SK-N-SH treated with all-trans-retinoic acid at 6 μM for 48 hours (cell line): ENCODE data around the gene MINDY4.

Experiments used
- ATAC-seq: fragments of 200-7000 bp; cut with Tn5 transposase; 3 replicates; pipeline ENCODE4 v1.9.1; 2020; ENCODE audit warnings: mild to moderate bottlenecking, moderate library complexity
- ARNTL ChIP-seq: fragments of 450-650 bp; formaldehyde crosslinking; IDR thresholded peaks from 2 replicates; pipeline ENCODE4 v1.5.0; 2020; ENCODE audit warnings: low read depth, mild to moderate bottlenecking, moderate library complexity, borderline replicate concordance
- CSDC2 ChIP-seq: fragments of 250-450 bp; sonication (Bioruptor Pico); IDR thresholded peaks from 2 replicates; pipeline ENCODE4 v1.5.0; 2020; ENCODE audit warnings: mild to moderate bottlenecking, moderate library complexity
- ESRRG ChIP-seq: fragments of 250-450 bp; sonication (Bioruptor Pico); IDR thresholded peaks from 2 replicates; pipeline ENCODE4 v1.6.1; 2021; ENCODE audit warnings: mild to moderate bottlenecking
- ISL1 ChIP-seq: fragments of 250-450 bp; sonication (Bioruptor Pico); IDR thresholded peaks from 2 replicates; pipeline ENCODE4 v2.1.2; 2022; ENCODE audit warnings: mild to moderate bottlenecking, moderate library complexity
- OSR1 ChIP-seq: fragments of 250-450 bp; sonication (Bioruptor Pico); IDR thresholded peaks from 2 replicates; pipeline ENCODE4 v1.8.0; 2022; ENCODE audit warnings: moderate library complexity, mild to moderate bottlenecking, inconsistent platforms
- RARB ChIP-seq: fragments of 250-450 bp; sonication (Bioruptor Pico); IDR thresholded peaks from 2 replicates; pipeline ENCODE4 v1.8.0; 2021; ENCODE audit warnings: mild to moderate bottlenecking, moderate library complexity
- SNAI2 ChIP-seq: fragments of 250-450 bp; sonication (Bioruptor Pico); IDR thresholded peaks from 2 replicates; pipeline ENCODE4 v1.5.0; 2020; ENCODE audit warnings: mild to moderate bottlenecking, moderate library complexity
- TCF4 ChIP-seq: fragments of 250-450 bp; sonication (Bioruptor Pico); IDR thresholded peaks from 2 replicates; pipeline ENCODE4 v1.8.0; 2021; ENCODE audit warnings: mild to moderate bottlenecking, moderate library complexity, borderline replicate concordance
- TOX ChIP-seq: fragments of 250-450 bp; sonication (Bioruptor Pico); IDR thresholded peaks from 2 replicates; pipeline ENCODE4 v1.8.0; 2021; ENCODE audit warnings: mild to moderate bottlenecking, moderate library complexity, borderline replicate concordance
- ZC3H10 ChIP-seq: fragments of 250-450 bp; sonication (Bioruptor Pico); IDR thresholded peaks from 2 replicates; pipeline ENCODE4 v1.5.1; 2021; ENCODE audit warnings: mild to moderate bottlenecking, moderate library complexity
- ZFP3 ChIP-seq: fragments of 250-450 bp; sonication (Bioruptor Pico); IDR thresholded peaks from 2 replicates; pipeline ENCODE4 v1.5.0; 2020; ENCODE audit warnings: mild to moderate bottlenecking, moderate library complexity
- ZFP30 ChIP-seq: fragments of 450-650 bp; formaldehyde crosslinking; IDR thresholded peaks from 2 replicates; pipeline ENCODE4 v1.5.0; 2022; ENCODE audit warnings: mild to moderate bottlenecking, moderate library complexity
- ZNF565 ChIP-seq: fragments of 450-650 bp; formaldehyde crosslinking; conservative IDR thresholded peaks from 2 replicates; pipeline ENCODE4 v1.5.0; 2020; ENCODE audit warnings: low read depth, mild to moderate bottlenecking, moderate library complexity
- ZNF70 ChIP-seq: fragments of 450-650 bp; formaldehyde crosslinking; IDR thresholded peaks from 2 replicates; pipeline ENCODE4 v1.5.0; 2020; ENCODE audit warnings: mild to moderate bottlenecking, moderate library complexity
- ZNF8 ChIP-seq: fragments of 450-650 bp; formaldehyde crosslinking; IDR thresholded peaks from 2 replicates; pipeline ENCODE4 v1.5.0; 2020; ENCODE audit warnings: mild to moderate bottlenecking, moderate library complexity
- TF ChIP-seq, protein P1 (sequence below): fragments of 250-450 bp; sonication (Bioruptor Pico); IDR thresholded peaks from 2 replicates; pipeline ENCODE4 v1.5.0; 2020; ENCODE audit warnings: mild to moderate bottlenecking, moderate library complexity
- TF ChIP-seq, protein P2 (sequence below): fragments of 250-450 bp; sonication (Bioruptor Pico); IDR thresholded peaks from 2 replicates; pipeline ENCODE4 v1.5.1; 2020; ENCODE audit warnings: low read depth, mild to moderate bottlenecking, moderate library complexity
- TF ChIP-seq, protein P3 (sequence below): fragments of 250-450 bp; sonication (Bioruptor Pico); IDR thresholded peaks from 2 replicates; pipeline ENCODE4 v1.5.1; 2021; ENCODE audit warnings: mild to moderate bottlenecking, moderate library complexity
- TF ChIP-seq, protein P4 (sequence below): fragments of 250-450 bp; sonication (Bioruptor Pico); IDR thresholded peaks from 2 replicates; pipeline ENCODE4 v1.8.0; 2020; ENCODE audit warnings: mild to moderate bottlenecking, moderate library complexity, borderline replicate concordance

Gene MINDY4

DNA sequence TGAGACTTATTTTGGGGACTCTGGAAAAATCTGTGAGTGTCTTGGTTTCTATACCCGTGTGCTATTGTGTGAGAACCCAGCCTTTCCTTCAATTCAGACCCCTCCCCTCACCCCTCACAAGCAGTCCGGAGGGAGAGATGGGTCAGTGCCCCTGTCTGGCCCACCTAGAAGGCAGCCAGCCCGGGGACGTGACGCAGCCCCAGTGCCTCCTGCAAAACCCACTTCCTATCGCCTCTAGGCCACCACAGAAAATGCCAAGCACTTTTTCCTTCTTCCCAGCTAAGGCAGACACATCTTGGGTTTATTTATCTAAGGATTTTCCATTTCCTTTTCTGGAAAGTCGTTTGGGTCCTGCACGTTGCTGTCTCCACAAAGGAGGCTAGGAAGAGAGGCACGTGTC is 128.8 kb downstream of the MINDY4 start:
- TF ChIP-seq TCF4 (CRISPR knock-in tag), result no peak
- TF ChIP-seq, protein P1, sequence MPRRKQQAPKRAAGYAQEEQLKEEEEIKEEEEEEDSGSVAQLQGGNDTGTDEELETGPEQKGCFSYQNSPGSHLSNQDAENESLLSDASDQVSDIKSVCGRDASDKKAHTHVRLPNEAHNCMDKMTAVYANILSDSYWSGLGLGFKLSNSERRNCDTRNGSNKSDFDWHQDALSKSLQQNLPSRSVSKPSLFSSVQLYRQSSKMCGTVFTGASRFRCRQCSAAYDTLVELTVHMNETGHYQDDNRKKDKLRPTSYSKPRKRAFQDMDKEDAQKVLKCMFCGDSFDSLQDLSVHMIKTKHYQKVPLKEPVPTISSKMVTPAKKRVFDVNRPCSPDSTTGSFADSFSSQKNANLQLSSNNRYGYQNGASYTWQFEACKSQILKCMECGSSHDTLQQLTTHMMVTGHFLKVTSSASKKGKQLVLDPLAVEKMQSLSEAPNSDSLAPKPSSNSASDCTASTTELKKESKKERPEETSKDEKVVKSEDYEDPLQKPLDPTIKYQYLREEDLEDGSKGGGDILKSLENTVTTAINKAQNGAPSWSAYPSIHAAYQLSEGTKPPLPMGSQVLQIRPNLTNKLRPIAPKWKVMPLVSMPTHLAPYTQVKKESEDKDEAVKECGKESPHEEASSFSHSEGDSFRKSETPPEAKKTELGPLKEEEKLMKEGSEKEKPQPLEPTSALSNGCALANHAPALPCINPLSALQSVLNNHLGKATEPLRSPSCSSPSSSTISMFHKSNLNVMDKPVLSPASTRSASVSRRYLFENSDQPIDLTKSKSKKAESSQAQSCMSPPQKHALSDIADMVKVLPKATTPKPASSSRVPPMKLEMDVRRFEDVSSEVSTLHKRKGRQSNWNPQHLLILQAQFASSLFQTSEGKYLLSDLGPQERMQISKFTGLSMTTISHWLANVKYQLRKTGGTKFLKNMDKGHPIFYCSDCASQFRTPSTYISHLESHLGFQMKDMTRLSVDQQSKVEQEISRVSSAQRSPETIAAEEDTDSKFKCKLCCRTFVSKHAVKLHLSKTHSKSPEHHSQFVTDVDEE, result no peak
- no peak for ATAC-seq

DNA sequence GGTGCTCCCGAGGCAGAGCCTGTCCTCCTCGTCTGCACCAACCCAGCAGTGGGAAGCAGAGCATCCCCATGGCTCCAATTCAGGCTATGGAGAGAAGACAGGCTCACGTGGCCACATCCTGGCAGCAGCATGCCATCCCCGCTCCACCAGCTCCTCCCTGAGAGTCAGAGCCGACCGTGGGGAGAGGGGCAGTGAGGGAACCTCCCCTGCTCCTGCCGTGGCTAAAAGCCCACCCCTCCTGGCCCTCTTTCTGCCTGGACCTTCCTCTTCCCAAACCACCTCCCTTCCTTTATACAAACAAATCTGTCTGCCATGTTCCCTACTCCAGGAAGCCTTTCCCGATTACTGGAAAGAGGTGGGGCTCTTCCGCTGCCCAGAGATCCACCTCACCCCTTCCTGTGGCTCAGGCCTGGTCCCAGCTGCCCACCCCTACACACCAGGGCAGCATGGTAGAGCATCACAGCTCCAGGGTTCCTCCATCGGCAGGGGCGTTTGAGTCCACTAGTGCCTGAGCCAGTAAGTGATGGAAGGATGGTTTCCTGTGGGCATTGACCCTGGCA is 129.7 kb downstream of the MINDY4 start:
- TF ChIP-seq ZC3H10 (CRISPR knock-in tag), result no peak
- TF ChIP-seq OSR1 (CRISPR knock-in tag), result no peak
- TF ChIP-seq TOX (CRISPR knock-in tag), result no peak
- no peak for TF ChIP-seq ZFP30 (CRISPR knock-in tag)
- no peak for TF ChIP-seq ZNF70 (CRISPR knock-in tag)
- no peak for TF ChIP-seq TCF4 (CRISPR knock-in tag)
- TF ChIP-seq, protein P2, sequence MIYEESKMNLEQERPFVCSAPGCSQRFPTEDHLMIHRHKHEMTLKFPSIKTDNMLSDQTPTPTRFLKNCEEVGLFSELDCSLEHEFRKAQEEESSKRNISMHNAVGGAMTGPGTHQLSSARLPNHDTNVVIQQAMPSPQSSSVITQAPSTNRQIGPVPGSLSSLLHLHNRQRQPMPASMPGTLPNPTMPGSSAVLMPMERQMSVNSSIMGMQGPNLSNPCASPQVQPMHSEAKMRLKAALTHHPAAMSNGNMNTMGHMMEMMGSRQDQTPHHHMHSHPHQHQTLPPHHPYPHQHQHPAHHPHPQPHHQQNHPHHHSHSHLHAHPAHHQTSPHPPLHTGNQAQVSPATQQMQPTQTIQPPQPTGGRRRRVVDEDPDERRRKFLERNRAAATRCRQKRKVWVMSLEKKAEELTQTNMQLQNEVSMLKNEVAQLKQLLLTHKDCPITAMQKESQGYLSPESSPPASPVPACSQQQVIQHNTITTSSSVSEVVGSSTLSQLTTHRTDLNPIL, result no peak
- TF ChIP-seq ESRRG (CRISPR knock-in tag), result no peak
- TF ChIP-seq RARB, result no peak
- no peak for TF ChIP-seq CSDC2 (CRISPR knock-in tag)
- TF ChIP-seq, all 23 proteins: peak for 0
- ATAC-seq, result no peak

DNA sequence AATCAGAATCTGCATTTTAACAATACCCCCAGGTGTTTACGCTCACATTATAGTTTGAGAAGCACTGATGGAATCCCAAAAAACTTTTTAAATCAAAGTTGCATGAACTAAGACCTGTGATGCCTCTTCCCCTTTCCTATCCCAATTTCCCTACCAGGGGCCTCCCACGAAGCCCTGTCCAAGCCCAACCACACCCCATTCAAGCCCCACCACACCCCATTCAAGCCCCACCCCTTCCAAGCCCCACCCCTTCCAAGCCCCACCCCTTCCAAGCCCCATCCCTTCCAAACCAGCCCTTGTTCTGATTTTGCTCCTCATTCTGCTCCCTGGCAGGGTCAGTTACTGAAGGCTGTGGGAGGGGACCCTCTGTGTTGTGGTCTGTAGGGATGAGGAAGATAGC is 130.6 kb downstream of the MINDY4 start:
- no peak for ATAC-seq
- TF ChIP-seq ZFP30 (CRISPR knock-in tag), result no peak
- no peak for TF ChIP-seq ZNF8 (CRISPR knock-in tag)

DNA sequence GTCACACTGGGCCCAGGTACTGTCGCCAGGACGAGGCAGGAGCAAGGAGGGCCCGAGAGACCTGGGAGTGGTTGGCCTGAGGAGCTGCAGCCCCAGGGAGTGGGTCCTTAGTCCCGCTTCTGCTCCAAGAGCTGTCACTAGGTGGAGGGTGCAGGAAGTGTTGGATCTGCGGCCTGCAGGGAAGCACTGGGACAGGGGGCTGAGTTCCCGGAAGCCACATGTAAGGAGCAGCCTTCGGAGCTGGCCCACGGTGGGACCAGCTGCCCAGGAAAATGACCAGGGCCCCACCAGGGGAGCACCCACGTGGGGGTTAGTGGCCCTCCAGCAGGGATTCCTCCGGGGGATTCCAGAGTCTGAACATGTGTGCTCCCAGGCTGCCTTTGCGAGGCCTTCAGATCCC is 131.2 kb downstream of the MINDY4 start:
- no peak for ATAC-seq
- TF ChIP-seq ISL1 (no peak), ZNF565 (CRISPR knock-in tag) (no peak), CSDC2 (CRISPR knock-in tag) (no peak), TCF4 (CRISPR knock-in tag) (no peak), RARB (no peak), ARNTL (CRISPR knock-in tag) (no peak), ESRRG (CRISPR knock-in tag) (no peak), ZFP3 (CRISPR knock-in tag) (no peak), TOX (CRISPR knock-in tag) (no peak), SNAI2 (CRISPR knock-in tag) (no peak), ZNF8 (CRISPR knock-in tag) (no peak), OSR1 (CRISPR knock-in tag) (no peak), ZC3H10 (CRISPR knock-in tag) (no peak), ZFP30 (CRISPR knock-in tag) (no peak)
- TF ChIP-seq, protein P2, result no peak
- TF ChIP-seq, protein P1, result no peak
- TF ChIP-seq, protein P3, sequence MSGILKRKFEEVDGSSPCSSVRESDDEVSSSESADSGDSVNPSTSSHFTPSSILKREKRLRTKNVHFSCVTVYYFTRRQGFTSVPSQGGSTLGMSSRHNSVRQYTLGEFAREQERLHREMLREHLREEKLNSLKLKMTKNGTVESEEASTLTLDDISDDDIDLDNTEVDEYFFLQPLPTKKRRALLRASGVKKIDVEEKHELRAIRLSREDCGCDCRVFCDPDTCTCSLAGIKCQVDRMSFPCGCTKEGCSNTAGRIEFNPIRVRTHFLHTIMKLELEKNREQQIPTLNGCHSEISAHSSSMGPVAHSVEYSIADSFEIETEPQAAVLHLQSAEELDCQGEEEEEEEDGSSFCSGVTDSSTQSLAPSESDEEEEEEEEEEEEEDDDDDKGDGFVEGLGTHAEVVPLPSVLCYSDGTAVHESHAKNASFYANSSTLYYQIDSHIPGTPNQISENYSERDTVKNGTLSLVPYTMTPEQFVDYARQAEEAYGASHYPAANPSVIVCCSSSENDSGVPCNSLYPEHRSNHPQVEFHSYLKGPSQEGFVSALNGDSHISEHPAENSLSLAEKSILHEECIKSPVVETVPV (CRISPR knock-in tag), result no peak
- TF ChIP-seq, protein P4, sequence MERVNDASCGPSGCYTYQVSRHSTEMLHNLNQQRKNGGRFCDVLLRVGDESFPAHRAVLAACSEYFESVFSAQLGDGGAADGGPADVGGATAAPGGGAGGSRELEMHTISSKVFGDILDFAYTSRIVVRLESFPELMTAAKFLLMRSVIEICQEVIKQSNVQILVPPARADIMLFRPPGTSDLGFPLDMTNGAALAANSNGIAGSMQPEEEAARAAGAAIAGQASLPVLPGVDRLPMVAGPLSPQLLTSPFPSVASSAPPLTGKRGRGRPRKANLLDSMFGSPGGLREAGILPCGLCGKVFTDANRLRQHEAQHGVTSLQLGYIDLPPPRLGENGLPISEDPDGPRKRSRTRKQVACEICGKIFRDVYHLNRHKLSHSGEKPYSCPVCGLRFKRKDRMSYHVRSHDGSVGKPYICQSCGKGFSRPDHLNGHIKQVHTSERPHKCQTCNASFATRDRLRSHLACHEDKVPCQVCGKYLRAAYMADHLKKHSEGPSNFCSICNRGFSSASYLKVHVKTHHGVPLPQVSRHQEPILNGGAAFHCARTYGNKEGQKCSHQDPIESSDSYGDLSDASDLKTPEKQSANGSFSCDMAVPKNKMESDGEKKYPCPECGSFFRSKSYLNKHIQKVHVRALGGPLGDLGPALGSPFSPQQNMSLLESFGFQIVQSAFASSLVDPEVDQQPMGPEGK, result no peak
